Activated T-cell treated with anti-CD3 and anti-CD28 coated beads for 48 hours (primary cell): ENCODE results near the gene CCR8.
A peak's percentile ranks its signal among the peaks of the same experiment; 100 is the strongest.

Experiments
- DNase-seq: peaks from one replicate; pipeline ENCODE4 v3.0.0-alpha.2; 2020; ENCODE audit warnings: low read depth

The CCR8 gene

GRCh38 chr3:39329493-39329892 is at the start of gene CCR8:
Gene CCR8 (plus strand): TSS chr3:39329709. CDS start chr3:39332332, 2,623 bp downstream.
- no peak for DNase-seq

GRCh38 chr3:39279745-39280517 is 49.6 kb upstream of the CCR8 start, which contains the start of gene CX3CR1:
Gene CX3CR1 (minus strand): TSS chr3:39280036. CDS start chr3:39266509, 13,527 bp downstream.
- DNase-seq = no peak

GRCh38 chr3:39280571-39280970 is 48.9 kb upstream of the CCR8 start:
- DNase-seq = no peak

GRCh38 chr3:39281533-39281932 is 48.0 kb upstream of the CCR8 start:
- no peak for DNase-seq

GRCh38 chr3:39282057-39282456 is 47.5 kb upstream of the CCR8 start:
- no peak for DNase-seq

GRCh38 chr3:39284457-39284881 is 45.0 kb upstream of the CCR8 start:
- DNase-seq = no peak

GRCh38 chr3:39285332-39285731 is 44.2 kb upstream of the CCR8 start:
- no peak for DNase-seq

GRCh38 chr3:39286771-39287170 is 42.7 kb upstream of the CCR8 start:
- DNase-seq = no peak

- DNase-seq = no peak
Measured at GRCh38 chr3:39287216-39288164, 42.0 kb upstream of the CCR8 start.

GRCh38 chr3:39288300-39288808 is 41.2 kb upstream of the CCR8 start:
- DNase-seq = peak; percentile 80

- DNase-seq = no peak
Measured at GRCh38 chr3:39289107-39289506, 40.4 kb upstream of the CCR8 start.

- no peak for DNase-seq
Measured at GRCh38 chr3:39290255-39290654, 39.3 kb upstream of the CCR8 start.

- peak; percentile 66 for DNase-seq
Measured at GRCh38 chr3:39291903-39292329, 37.6 kb upstream of the CCR8 start.

GRCh38 chr3:39292961-39293360 is 36.5 kb upstream of the CCR8 start:
- no peak for DNase-seq

- DNase-seq = no peak
Measured at GRCh38 chr3:39294446-39295183, 34.9 kb upstream of the CCR8 start.

- no peak for DNase-seq
Measured at GRCh38 chr3:39295184-39295775, 34.2 kb upstream of the CCR8 start.

GRCh38 chr3:39296197-39297077 is 33.1 kb upstream of the CCR8 start:
- DNase-seq = no peak

GRCh38 chr3:39299279-39299678 is 30.2 kb upstream of the CCR8 start:
- DNase-seq = no peak

GRCh38 chr3:39302178-39302577 is 27.3 kb upstream of the CCR8 start:
- DNase-seq = no peak

GRCh38 chr3:39313289-39313688 is 16.2 kb upstream of the CCR8 start:
- no peak for DNase-seq
